Activated CD4-positive, alpha-beta T cell treated with anti-CD3 and anti-CD28 coated beads for 4 hours (primary cell): Measurements from ENCODE around the gene UPK3BL1.
"Not testable (repeated sequence)": the region's sequence is repeated elsewhere in the genome, so short reads cannot be mapped to it uniquely, and the experiment has no call there.

Source experiments
- DNase-seq, 2 donors: peaks; one replicate each; pipeline ENCODE4 v3.0.0-alpha.2; 2020

Gene UPK3BL1, protein sequence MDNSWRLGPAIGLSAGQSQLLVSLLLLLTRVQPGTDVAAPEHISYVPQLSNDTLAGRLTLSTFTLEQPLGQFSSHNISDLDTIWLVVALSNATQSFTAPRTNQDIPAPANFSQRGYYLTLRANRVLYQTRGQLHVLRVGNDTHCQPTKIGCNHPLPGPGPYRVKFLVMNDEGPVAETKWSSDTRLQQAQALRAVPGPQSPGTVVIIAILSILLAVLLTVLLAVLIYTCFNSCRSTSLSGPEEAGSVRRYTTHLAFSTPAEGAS

DNA sequence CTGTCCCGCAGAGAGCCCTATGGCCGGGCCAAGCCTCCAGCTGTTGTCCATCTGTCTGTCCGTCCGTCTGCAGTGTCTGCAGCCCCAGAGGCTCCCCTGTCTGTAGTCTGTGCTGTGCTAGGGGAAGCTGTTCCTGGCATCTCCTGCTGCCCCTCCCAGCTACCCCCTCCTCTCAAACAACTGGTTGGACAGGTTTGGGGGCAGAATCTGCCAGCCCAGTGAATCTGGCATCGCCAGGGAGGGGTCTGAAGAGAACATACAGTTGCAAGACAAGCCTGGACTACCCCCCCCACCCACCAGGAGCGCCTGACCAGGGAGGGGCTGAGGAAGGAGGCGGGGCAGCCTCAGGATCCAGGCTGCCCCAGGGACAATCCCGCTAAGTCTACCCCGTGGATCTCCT lies at the start of gene UPK3BL1:
TSS of gene UPK3BL1 (minus strand) at position 101 of the 400 bp plus-strand sequence. CDS start at position 51, 50 bp downstream.
- DNase-seq = not testable (repeated sequence)

DNA sequence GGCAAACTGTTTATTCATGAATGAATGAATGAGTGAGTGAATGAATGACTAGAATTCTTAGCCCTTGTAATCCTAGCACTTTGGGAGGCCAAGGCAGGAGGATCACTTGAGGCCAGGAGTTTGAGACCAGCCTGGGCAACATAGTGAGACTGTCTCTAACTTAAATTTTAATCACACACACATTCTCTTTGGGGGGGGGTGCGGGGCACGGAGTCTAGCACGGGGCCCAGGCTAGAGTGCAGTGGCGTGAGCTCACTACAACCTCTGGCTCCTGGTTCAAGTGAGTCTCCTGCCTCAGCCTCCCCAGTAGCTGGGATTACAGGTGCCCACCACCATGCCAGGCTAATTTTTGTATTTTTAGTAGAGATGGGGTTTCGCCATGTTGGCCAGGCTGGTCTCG lies 48.0 kb upstream of the UPK3BL1 start:
- not testable (repeated sequence) for DNase-seq

DNA sequence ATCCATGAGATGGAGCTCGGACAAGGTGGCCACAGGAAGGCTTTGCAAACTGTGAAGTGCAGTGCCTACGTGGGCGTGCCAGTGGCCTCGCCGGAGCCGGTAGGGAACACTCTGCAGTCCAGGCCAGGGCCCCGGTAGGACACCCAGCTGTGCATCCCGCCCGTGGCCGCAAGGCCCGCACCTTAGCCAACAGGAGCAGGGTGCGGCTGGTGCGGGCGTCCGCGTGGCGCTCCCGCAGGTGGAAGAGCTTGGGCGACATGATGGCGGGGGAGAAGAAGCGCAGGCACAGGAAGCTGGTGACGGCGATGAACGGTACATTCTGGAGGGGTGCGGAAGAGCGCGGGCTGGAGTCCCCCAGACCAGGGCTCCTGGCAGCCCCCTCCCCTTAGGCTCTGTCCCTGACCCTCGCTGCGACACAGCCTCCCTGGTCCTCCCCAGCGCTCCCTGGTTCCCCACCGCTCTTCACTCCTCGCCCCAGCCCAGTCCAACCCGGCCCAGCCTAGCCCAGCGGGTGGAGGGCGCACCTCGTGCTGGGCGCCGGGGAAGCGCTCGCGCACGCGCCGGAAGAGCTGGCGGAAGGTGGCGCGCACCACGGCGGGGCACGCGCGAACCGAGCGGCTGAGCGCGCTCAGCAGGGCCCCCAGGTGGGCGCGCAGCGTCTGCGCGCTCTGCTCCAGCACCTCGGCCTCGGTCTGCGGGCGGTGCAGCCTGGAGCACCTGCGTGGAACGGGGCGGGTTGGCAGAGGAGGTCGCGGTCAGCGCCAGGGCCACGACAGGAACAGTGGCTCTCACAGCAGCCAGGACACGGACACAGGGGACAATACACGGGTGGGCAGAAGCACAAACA lies 47.1 kb upstream of the UPK3BL1 start:
- not testable (repeated sequence) for DNase-seq

DNA sequence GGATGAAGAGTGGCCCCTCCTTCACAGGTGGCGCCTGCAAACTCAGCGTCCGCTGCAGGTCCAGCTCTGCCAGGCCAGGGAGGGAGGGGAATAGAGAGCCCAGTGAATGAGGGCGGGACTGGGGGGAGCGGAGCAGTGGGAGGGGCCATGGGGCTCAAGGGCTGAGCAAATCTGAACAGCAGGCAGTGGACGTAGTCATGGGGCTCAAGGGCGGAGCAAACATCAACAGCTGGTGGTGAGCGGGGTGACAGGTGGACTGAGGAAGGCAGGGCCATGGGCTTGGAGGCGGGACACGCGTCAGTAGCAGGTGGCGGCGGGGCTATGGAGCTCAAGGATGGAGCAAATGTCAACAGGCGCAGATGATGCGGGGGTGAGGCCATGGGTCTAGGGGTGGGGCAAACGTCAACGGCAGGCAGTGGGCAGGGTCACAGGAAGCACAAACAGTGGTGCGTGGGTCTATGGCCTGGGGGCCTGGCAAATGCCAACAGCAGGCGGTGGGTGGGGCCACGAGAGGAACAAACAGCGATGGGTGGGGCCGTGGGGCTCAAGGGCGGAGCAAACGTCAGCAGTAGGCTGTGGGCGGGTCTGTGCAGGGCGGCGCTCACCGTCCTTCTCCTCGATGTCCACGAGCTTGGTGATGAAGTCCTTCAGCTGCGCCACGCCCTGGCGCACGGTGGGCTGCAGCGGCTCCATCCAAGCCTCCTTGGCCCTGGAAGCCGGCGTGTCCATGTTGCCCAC lies 45.9 kb upstream of the UPK3BL1 start:
- DNase-seq = not testable (repeated sequence)

DNA sequence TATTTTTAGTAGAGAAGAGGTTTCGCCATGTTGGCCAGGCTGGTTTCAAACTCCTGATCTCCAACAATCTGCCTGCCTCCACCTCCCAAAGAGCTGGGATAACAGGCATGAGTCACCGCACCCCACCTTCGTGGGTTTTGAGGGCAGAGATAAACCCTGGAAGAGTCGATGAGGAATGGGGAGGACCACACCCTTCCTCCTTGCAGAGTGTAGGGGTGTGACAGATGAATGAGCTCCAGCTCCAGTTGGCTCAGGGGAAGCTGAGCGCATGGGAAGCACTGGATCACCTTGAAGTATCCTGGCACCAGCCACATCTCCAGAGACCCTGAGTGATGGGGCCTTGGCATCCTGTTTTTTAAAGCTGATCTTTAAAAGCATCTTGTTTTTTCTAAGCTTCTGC lies 40.0 kb upstream of the UPK3BL1 start:
- DNase-seq = not testable (repeated sequence)

DNA sequence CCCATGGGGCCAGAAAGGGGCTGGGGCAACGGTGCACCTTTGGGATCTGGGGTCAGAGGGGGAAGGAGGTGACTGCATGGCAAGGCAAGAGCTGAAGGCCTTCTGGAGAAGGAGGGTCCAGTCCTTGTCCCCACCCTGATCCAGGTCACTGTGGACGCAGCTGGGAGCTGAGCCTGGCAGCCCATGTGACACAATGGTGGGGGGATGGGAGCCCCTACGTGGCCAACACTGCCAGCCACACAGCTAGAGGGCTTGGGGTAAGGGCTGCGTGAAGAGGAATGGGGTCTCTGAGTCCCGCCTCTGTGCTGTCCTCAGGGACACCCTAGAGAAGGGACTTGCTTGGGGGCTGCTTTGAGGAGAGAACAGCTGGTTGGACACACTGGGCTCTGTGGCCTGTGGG lies 38.2 kb upstream of the UPK3BL1 start:
- DNase-seq = not testable (repeated sequence)

DNA sequence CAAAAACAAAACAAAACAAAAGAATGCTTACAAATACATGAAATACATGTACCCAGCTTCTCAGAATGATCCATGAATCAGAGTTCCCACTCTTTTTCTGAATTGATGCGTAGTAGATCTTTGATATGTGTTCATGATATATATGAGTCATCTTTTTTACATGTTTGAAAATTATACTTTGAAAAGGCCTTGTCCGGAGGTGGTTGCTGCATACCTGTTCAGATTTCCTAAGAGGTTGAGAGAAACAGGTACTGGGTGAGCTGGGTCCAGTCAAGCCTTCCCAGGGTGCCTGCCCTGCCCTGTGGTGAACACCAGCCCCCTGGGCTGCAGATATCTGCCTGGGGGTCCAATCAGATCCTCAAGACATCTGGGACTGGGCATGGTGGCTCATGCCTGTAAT lies 33.0 kb upstream of the UPK3BL1 start:
- DNase-seq = not testable (repeated sequence)

DNA sequence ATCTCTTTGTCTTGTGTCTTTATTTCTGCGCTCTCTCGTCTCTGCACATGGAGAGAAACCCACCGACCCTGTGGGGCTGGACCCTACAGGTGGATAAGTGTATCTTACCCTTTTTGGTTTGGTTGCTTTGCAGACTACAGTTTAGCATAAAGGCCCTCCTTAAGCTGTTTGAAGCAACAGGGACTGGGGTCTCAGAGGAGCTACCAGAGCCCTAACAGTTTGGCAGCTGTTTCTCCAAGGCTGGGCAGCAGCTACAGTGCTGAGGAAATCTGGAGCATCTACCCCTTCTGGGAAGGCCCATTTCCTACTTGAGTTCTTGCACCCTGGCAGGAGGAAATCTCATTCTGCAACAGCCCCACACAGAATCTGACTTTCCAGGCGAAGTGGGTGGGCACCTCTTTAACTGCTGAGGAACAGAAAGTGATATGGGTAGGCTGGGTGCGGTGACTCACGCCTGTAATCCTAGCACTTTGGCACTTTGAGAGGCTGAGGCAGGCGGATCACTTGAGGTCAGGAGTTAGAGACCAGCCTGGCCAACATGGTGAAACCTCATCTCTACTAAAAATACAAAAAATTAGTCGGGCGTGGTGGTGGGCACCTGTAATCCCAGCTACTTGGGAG lies 31.0 kb upstream of the UPK3BL1 start:
- not testable (repeated sequence) for DNase-seq

DNA sequence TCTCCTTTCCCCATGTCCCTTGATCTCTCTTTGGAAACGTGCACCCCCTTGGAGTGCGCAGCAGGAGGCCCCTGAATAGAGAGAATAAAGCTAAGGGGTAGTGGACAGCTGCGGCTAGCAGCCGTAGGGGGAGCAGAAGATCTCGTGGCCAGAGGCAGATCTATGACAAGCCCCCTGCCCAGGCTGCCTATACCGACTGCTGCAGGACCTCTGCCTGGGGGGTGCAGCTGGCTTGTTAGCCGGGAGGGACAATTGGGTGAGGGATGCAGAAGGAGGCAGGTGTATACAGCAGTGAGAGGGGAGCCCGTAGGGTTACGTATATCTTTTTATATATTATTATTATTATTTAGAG lies 29.3 kb upstream of the UPK3BL1 start:
- not testable (repeated sequence) for DNase-seq

DNA sequence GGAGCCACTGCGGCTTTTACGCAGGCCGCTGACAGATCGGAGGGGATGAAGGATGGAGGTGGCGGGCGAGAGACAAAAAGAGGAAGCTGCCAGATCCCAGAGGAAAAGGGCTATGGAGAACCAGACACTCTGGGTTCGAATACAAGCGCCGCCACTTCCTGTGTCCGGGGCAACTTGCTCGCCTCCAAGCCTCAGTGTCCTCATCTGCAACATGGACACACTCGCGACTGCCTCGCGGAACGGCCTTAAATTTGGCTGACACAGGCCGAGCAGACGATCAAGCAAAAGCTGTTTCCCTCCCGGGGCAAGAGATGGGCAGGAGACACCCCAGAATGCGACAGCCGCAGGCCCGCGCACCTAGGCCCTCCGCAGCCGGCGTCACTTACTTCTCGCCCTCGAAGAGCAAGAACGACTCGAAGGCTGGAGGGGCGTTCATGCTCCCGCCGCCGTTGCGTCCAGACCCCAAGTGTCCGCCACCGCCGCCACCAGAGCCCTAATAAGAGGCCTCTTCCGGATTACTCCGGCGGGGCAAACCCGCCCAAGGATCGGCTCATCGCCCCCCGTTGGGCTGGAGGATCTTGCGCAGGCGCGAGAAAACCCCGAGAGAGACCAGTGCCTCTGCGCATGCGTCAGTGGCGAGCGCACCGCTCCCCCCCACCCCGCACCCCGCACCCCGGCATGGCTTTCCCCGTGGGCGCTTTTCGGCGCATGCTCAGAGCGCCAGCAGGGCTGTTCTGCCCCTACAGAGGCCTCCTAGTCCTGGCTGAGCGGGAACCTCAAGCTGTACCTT lies 28.8 kb upstream of the UPK3BL1 start, which contains the start of gene POLR2J2:
TSS of gene POLR2J2 (minus strand) at position 498 of the 790 bp plus-strand sequence. CDS start at position 436, 62 bp downstream.
- not testable (repeated sequence) for DNase-seq

DNA sequence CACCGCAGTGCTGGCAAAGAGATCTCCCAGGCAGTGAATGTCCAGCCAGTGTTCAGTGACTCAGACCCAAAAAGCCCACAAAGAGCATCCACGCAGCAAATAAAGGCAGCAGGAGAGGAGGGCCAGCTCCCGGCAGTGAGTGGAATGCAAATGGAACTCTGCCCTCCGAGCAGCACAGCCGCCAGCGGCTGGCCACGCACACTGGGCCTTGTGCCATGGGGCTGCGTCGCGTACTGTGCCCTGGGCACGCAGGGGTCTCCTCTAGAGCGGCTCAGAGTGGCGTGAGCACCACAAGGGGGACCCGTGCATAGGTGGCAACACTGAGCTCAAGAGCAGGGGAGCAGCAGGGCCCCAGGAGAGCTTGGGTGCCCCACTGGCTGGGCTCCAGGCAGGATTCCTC lies 24.9 kb upstream of the UPK3BL1 start:
- DNase-seq = not testable (repeated sequence)

DNA sequence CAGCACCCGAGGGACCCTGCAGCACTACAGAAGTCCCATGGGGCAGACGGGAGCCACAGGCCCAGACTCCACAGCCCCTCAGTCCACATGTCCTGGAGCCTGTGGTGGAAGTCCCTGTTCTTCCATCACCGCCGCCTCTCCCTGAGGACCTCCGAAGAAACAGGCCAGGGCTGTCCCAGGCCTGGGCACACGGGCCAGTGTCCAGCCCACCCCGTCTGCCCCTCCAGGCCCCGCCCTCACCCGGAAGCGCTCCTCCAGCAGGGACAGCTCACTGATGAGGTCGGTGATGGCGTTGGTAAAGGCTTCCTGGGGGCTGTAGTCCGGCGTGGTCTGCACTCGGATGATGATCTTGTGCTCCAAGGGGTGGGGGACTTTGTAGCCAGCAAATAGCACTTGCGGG lies 24.3 kb upstream of the UPK3BL1 start:
- not testable (repeated sequence) for DNase-seq

DNA sequence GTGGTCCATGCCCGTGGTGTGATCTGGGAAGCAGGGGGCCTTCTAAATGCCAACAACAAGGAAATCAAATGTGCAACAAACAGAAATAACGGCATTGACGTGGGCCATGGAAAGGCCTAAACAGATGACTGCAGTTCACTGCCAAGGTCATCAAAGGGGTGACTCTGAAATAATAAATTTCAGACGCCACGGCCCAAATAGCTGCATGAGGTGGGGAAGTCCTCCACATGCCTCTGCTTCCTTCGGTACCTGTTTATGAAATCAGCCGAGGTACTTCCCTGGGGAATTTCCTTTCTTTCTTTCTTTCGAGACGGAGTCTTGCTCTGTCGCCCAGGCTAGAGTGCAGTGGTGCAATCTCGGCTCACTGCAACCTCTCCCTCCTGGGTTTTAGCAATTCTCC lies 22.2 kb upstream of the UPK3BL1 start:
- not testable (repeated sequence) for DNase-seq

DNA sequence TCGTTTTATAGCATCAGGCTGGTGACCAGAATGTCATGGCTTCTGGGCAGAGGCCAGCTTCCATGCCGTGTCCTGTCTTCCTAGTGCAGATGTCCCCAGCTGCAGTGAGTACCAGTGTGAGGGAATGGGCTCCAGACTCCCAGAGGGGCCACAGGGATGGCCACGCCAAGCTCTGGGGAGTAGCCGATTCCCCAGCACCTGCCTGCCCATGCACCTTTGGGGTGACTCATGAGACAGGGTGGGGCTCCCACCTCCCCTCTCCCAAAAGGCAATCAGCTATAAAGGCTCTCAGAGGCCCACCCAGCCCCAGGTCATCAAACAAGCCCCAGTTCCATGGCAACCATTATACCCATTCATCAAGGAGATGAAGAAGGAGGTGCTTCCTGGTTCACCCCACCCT lies 7.3 kb upstream of the UPK3BL1 start, which contains the start of gene SPDYE2B:
TSS of gene SPDYE2B (plus strand) at position 396 of the 400 bp plus-strand sequence. CDS start 2,030 bp downstream, outside the sequence.
- not testable (repeated sequence) for DNase-seq

DNA sequence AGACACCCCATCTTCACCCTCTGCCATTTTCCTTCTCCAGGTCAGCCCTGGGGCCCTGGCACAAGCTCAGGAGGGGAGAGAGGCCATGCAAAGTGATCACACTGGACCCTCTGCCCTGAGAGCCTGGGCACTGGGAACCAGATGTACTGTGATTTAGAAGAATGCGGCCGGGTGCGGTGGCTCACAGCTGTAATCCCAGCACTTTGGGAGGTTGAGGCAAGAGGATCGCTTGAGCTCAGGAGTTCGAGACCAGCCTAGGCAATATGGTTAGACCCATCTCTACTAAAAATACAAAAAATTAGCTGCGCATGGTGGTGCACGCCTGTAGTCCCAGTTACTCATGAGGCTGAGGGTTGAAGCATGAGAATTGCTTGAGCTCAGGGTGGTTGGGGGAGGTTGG lies 5.2 kb upstream of the UPK3BL1 start:
- DNase-seq = not testable (repeated sequence)

DNA sequence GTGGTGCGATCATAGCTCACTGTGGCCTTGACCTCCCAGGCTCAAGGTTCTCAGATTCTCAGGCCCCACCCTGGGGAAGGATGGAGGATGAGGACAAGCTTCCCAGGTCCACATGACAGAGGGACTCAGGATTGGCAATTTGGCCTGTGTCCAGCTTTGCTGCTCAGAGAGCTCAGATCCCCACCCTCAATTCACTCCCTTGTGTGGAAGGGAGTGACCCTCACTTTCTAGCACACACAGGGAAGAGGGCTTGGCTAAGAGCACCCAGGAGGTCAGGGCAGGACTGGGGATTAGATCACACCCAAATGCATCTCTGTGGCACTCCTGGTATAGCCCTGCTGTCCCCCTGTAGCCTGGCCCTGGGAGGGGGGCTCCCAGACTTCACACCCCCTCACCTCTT lies 813 bp upstream of the UPK3BL1 start:
- not testable (repeated sequence) for DNase-seq

DNA sequence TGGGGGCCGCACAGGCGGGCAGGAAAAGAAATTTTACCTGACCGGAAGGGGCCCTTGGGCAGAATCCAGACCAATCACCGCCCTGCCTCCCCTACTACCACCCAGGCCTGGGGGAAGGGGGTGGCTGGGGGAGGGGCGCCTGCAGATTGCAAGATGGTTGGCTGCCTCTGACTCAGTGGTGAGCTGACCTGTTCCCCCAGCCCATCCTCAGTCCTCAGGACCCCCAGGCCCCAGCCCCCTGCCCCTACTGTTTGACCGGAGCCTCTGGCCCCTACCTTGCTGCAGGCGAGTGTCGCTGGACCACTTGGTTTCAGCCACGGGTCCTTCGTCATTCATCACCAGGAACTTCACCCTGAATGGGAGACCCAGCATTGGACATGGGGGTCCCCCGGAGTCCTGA lies 3.7 kb downstream of the UPK3BL1 start:
- not testable (repeated sequence) for DNase-seq

DNA sequence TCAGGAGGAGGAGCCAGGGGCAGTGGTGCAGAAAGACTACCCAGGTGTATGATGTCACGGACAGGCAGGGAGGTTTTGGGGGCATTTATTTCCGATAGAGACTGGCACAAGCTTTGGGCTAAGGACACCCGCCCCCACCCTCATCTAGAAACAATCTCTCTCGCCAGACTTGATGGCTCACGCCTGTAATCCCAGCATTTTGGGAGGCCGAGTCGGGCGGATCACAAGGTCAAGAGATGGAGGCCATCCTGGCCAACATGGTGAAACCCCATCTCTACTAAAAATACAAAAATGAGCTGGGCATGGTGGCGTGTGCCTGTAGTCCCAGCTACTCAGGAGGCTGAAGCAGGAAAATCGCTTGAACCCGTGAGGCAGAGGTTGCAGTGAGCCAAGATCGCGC lies 5.6 kb downstream of the UPK3BL1 start:
- DNase-seq = not testable (repeated sequence)

DNA sequence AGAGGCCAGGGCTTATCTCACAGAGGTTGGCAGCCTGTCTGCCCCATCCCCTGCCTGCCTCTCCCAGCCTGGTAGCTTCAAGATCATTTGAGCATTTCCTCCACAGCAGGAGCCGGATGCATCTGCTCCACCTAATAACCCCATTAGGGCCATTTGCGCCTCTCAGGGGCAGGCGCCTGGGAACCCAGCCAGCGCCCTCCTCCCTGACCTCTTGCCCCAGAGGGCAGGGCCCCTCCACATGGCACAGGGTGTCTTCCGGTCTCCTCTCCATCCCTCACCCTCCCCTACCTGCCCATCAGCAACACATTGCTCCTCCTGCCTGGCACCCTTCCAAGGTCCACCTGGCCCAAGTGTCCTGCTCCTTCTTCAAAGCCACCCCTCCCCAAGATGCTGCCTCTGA lies 7.2 kb downstream of the UPK3BL1 start:
- DNase-seq = not testable (repeated sequence)

DNA sequence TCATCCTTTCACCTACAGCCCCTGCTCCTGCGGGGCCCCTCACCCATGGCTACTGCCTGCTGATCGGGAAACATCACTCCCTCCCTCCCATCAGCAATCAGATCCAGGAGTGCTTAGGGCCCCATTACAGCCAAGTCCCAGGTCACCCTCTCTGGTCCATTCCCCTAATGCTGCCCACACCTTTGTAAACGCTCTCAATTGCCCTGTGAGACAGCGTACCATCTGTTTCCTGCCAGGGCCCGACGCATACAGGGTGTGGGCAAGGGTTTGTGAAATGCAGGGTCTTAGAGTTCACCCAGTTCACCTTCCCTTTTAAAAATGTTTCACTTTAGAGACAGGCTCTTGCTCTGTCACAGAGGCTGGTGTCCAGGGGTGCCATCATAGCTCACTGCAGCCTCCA lies 8.3 kb downstream of the UPK3BL1 start:
- DNase-seq = not testable (repeated sequence)

DNA sequence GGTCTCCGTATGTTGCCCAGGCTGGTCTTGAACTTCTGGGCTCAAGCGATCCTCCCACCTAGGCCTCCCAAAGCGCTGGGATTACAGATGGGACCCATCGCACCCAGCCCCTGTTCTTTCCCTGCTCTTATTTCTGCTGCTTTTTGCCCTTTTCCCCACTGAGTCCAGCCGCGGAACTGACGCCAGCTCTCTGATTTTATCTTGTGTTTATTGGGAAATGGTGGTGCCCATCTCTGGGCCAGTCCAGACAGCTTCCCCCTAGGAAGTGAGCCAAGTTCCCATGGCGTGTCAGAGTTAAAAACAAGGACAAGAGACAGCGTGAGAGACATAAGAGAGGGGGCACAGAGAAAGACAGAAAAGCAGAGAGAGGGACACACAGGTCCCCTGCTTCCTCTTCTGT lies 12.0 kb downstream of the UPK3BL1 start:
- not testable (repeated sequence) for DNase-seq
